Measurements from ENCODE around the gene ALOX15.
"Not testable (repeated sequence)": the region's sequence is repeated elsewhere in the genome, so short reads cannot be mapped to it uniquely, and the experiment has no call there.

The ALOX15 gene

GRCh38 chr17:4592240-4593005, 49.1 kb downstream of the ALOX15 start:
- no peak for DNase-seq (ENCODE audit: low spot score)

GRCh38 chr17:4591529-4591928, 49.9 kb downstream of the ALOX15 start:
- no peak for DNase-seq (ENCODE audit: low spot score)

- DNase-seq (ENCODE audit: low spot score): no peak
These were observed 50.5 kb downstream of the ALOX15 start for GRCh38 chr17:4590981-4591453.

- DNase-seq (ENCODE audit: low spot score): not testable (repeated sequence)
These were observed 51.4 kb downstream of the ALOX15 start for GRCh38 chr17:4590042-4590441.

- no peak for DNase-seq (ENCODE audit: low spot score)
These were observed 52.4 kb downstream of the ALOX15 start for GRCh38 chr17:4588898-4589625.

GRCh38 chr17:4588391-4588790, 53.1 kb downstream of the ALOX15 start:
- no peak for DNase-seq (ENCODE audit: low spot score)

GRCh38 chr17:4587803-4588202, 53.7 kb downstream of the ALOX15 start:
- no peak for DNase-seq (ENCODE audit: low spot score)

GRCh38 chr17:4587195-4587594, 54.3 kb downstream of the ALOX15 start:
- no peak for DNase-seq (ENCODE audit: low spot score)

- no peak for DNase-seq (ENCODE audit: low spot score)
These were observed 55.4 kb downstream of the ALOX15 start for GRCh38 chr17:4586043-4586442.

GRCh38 chr17:4585638-4585994, 55.9 kb downstream of the ALOX15 start:
- DNase-seq (ENCODE audit: low spot score): no peak

- DNase-seq (ENCODE audit: low spot score): no peak
These were observed 56.4 kb downstream of the ALOX15 start for GRCh38 chr17:4584917-4585637.

- no peak for DNase-seq (ENCODE audit: low spot score)
These were observed 57.2 kb downstream of the ALOX15 start, which contains the start of gene SMTNL2 for GRCh38 chr17:4584101-4584916. Gene SMTNL2, plus strand, starts transcription at chr17:4584529. Its CDS starts 77 bp downstream, at chr17:4584606.

GRCh38 chr17:4583782-4584100, 57.7 kb downstream of the ALOX15 start:
- DNase-seq (ENCODE audit: low spot score): no peak

- no peak for DNase-seq (ENCODE audit: low spot score)
These were observed 58.3 kb downstream of the ALOX15 start for GRCh38 chr17:4583206-4583605.

- no peak for DNase-seq (ENCODE audit: low spot score)
These were observed 58.8 kb downstream of the ALOX15 start for GRCh38 chr17:4582691-4583090.

GRCh38 chr17:4582101-4582501, 59.4 kb downstream of the ALOX15 start:
- DNase-seq (ENCODE audit: low spot score): no peak

Measured in pons (tissue), 1 donor.